SJCRH30 (cell line): Measurements from ENCODE around the gene MEGF6. TPM values are rescaled to one million over a fixed set of nuclear protein-coding genes. Genes with fewer than 3 reads are reported as not detected.

Experiments
- DNase-seq, 2 experiments: peaks; one replicate each; pipeline ENCODE4 v3.0.0-alpha.2; 2015 to 2020
- H3K27ac ChIP-seq: fragments of 250-450 bp; sonication (Bioruptor Pico); 2 replicates; pipeline ENCODE4 v1.5.1; 2020; ENCODE audit warnings: mild to moderate bottlenecking, moderate library complexity
- H3K27me3 ChIP-seq: fragments of 250-450 bp; sonication (Bioruptor Pico); 2 replicates; pipeline ENCODE4 v1.5.1; 2020; ENCODE audit warnings: mild to moderate bottlenecking, moderate library complexity
- H3K36me3 ChIP-seq: fragments of 250-450 bp; sonication (Bioruptor Pico); 2 replicates; pipeline ENCODE4 v1.5.1; 2020; ENCODE audit warnings: mild to moderate bottlenecking, moderate library complexity
- H3K4me1 ChIP-seq: fragments of 250-450 bp; sonication (Bioruptor Pico); 2 replicates; pipeline ENCODE4 v1.5.1; 2020; ENCODE audit warnings: mild to moderate bottlenecking, moderate library complexity
- H3K4me3 ChIP-seq: fragments of 250-450 bp; sonication (Bioruptor Pico); 2 replicates; pipeline ENCODE4 v1.5.1; 2020; ENCODE audit warnings: mild to moderate bottlenecking, moderate library complexity
- H3K9me3 ChIP-seq: fragments of 250-450 bp; sonication (Bioruptor Pico); replicated peaks from 2 replicates; pipeline ENCODE4 v1.5.1; 2020; ENCODE audit warnings: mild to moderate bottlenecking, moderate library complexity
- total RNA-seq: library from RNA; depleted of rRNA; stranded (reverse); fragments of >200 nt; shearing (Covaris generic); gene quantifications from 2 replicates; pipeline ENCODE4 v1.2.3, GENCODE V29; 2014

Gene MEGF6
- total RNA-seq, 1 experiment from 2014 or later, result not detected

DNA sequence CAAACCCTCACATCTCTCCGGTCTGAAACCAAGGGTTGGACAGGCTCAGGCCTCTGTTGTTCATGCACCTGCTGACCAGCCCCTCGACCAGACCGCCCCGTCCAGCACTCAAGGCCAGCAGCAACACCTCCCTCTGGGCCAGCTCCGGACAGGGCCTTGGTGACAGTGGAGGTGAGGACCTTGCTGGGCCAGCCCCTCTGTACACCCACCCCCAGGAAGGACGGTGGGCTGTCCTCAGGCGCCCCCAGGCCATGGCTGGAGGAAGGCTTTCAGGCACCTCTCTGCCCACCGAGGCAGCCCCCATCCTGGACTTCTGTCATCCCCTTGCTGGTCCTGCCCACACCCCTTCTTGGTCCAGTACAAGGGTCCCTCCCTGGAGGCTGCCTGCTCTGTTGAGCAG is 48.6 kb downstream of the MEGF6 start:
- Histone ChIP-seq H3K9me3 (no peaks in the 10 kb centered on the region), H3K36me3 (no peaks in the 10 kb centered on the region), H3K4me1 (no peaks in the 10 kb centered on the region), H3K4me3 (no peak overlapping the region), H3K27me3 (peaks cover 63% of the 10 kb centered on the region), H3K27ac (no peak overlapping the region)
- no peak for DNase-seq

GRCh38 chr1:3561702-3562101 is 49.6 kb downstream of the MEGF6 start:
- no peaks in the 10 kb centered on the region for H3K9me3 ChIP-seq
- no peaks in the 10 kb centered on the region for H3K36me3 ChIP-seq
- H3K4me1 ChIP-seq, result no peaks in the 10 kb centered on the region
- peaks cover 62% of the 10 kb centered on the region for H3K27me3 ChIP-seq
- H3K4me3 ChIP-seq, result no peak overlapping the region
- DNase-seq, result no peak
- H3K27ac ChIP-seq, result no peak overlapping the region

GRCh38 chr1:3560981-3561380 is 50.3 kb downstream of the MEGF6 start:
- Histone ChIP-seq H3K4me1 (no peaks in the 10 kb centered on the region), H3K27me3 (peaks cover 64% of the 10 kb centered on the region), H3K9me3 (no peaks in the 10 kb centered on the region), H3K27ac (no peak overlapping the region), H3K4me3 (no peak overlapping the region), H3K36me3 (no peaks in the 10 kb centered on the region)
- DNase-seq, result no peak

- peaks cover 64% of the 10 kb centered on the region for H3K27me3 ChIP-seq
- no peaks in the 10 kb centered on the region for H3K36me3 ChIP-seq
- no peaks in the 10 kb centered on the region for H3K4me1 ChIP-seq
- H3K9me3 ChIP-seq, result no peaks in the 10 kb centered on the region
- no peak overlapping the region for H3K27ac ChIP-seq
- no peak for DNase-seq
- no peak overlapping the region for H3K4me3 ChIP-seq
Measured at GRCh38 chr1:3560251-3560871, 50.9 kb downstream of the MEGF6 start.

GRCh38 chr1:3558036-3558726 is 53.1 kb downstream of the MEGF6 start:
- H3K4me1 ChIP-seq, result no peaks in the 10 kb centered on the region
- peaks cover 59% of the 10 kb centered on the region for H3K27me3 ChIP-seq
- no peak overlapping the region for H3K4me3 ChIP-seq
- H3K36me3 ChIP-seq, result no peaks in the 10 kb centered on the region
- H3K9me3 ChIP-seq, result no peaks in the 10 kb centered on the region
- DNase-seq, result no peak
- no peak overlapping the region for H3K27ac ChIP-seq

- Histone ChIP-seq H3K27ac (no peak overlapping the region), H3K4me1 (no peaks in the 10 kb centered on the region), H3K27me3 (peaks cover 51% of the 10 kb centered on the region), H3K4me3 (no peak overlapping the region), H3K9me3 (no peaks in the 10 kb centered on the region), H3K36me3 (no peaks in the 10 kb centered on the region)
- no peak for DNase-seq
Measured at GRCh38 chr1:3557366-3557765, 53.9 kb downstream of the MEGF6 start.

DNA sequence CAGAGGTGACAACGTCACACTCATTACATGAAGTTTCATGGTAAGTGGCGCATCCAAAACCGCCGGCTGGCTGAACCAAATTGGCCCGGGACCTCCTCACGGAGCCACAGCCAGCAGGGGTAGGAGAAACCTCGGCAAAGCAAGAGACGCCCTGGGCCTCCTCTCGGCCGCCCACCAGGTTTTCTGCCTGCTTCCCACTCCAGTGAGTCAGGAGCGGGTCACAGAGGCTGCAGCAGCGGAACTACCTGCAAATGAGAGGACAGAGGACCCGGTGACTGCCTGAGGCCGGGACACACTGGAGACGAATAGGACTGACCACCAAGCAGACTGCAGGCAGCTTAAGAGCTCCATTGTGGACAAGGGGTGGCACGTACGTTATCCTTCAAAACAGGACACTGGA is 55.0 kb downstream of the MEGF6 start:
- H3K36me3 ChIP-seq, result no peaks in the 10 kb centered on the region
- H3K27me3 ChIP-seq, result peaks cover 58% of the 10 kb centered on the region
- H3K4me3 ChIP-seq, result no peak overlapping the region
- no peaks in the 10 kb centered on the region for H3K9me3 ChIP-seq
- DNase-seq, result no peak
- H3K27ac ChIP-seq, result no peak overlapping the region
- H3K4me1 ChIP-seq, result no peaks in the 10 kb centered on the region

GRCh38 chr1:3555131-3555920 is 56.0 kb downstream of the MEGF6 start:
- DNase-seq, result no peak
- H3K9me3 ChIP-seq, result no peaks in the 10 kb centered on the region
- no peaks in the 10 kb centered on the region for H3K36me3 ChIP-seq
- peaks cover 56% of the 10 kb centered on the region for H3K27me3 ChIP-seq
- no peaks in the 10 kb centered on the region for H3K4me1 ChIP-seq
- H3K27ac ChIP-seq, result no peak overlapping the region
- no peak overlapping the region for H3K4me3 ChIP-seq

DNA sequence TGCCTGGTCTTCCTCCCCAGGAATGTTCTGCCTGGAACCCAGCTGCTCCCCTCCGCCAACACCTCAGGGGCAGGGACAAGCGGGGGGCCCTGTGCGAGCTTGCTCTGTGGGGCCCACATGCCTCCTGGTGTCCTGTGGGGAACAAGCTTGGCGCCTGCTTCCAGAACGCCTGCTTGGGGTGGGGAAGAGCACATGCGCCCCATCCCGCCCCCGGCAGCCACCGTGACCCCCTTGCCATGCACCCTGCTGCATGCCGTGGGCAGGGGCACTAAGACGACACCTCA is 57.4 kb downstream of the MEGF6 start:
- Histone ChIP-seq H3K27ac (no peak overlapping the region), H3K4me1 (peaks cover 2% of the 10 kb centered on the region; the same call in 1 of the 2 replicates), H3K9me3 (no peaks in the 10 kb centered on the region), H3K4me3 (no peak overlapping the region), H3K36me3 (no peaks in the 10 kb centered on the region), H3K27me3 (peaks cover 61% of the 10 kb centered on the region)
- DNase-seq, result no peak

- peaks cover 7% of the 10 kb centered on the region for H3K4me1 ChIP-seq
- DNase-seq, result no peak
- H3K9me3 ChIP-seq, result no peaks in the 10 kb centered on the region
- no peak overlapping the region for H3K27ac ChIP-seq
- H3K36me3 ChIP-seq, result no peaks in the 10 kb centered on the region
- H3K27me3 ChIP-seq, result peaks cover 61% of the 10 kb centered on the region
- no peak overlapping the region for H3K4me3 ChIP-seq
Measured at GRCh38 chr1:3553166-3553939, 58.0 kb downstream of the MEGF6 start.

DNA sequence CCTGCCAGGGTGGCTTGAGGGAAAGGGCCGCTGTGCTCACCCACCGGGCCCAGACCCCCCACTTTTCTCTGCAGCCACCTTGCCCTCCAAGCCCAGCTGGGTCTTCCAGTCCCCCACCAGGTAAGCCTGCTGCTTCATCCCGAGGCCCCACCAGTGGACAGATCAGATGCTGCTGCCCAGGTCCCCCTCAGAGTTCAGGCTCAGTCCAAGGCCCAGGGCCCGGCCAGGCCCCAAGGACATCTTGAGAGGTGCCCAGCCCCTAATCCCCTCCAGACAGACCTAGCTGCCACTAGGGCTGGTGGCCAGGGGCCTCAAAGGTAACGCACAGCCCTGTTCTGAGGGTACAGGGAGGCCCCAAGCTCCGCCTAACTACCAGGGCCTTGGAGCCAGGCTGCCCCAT is 58.6 kb downstream of the MEGF6 start:
- Histone ChIP-seq H3K4me1 (peaks cover 13% of the 10 kb centered on the region), H3K27ac (no peak overlapping the region)

GRCh38 chr1:3552176-3552575 is 59.1 kb downstream of the MEGF6 start:
- H3K9me3 ChIP-seq, result no peaks in the 10 kb centered on the region
- no peak overlapping the region for H3K27ac ChIP-seq
- H3K36me3 ChIP-seq, result no peaks in the 10 kb centered on the region
- peaks cover 19% of the 10 kb centered on the region for H3K4me1 ChIP-seq
- H3K4me3 ChIP-seq, result no peak overlapping the region
- DNase-seq, result no peak
- H3K27me3 ChIP-seq, result peaks cover 64% of the 10 kb centered on the region

More for the DNA sequence above, 58.6 kb downstream of the MEGF6 start:
- H3K27me3 ChIP-seq, result peaks cover 63% of the 10 kb centered on the region
- DNase-seq, result no peak
- H3K36me3 ChIP-seq, result no peaks in the 10 kb centered on the region
- no peaks in the 10 kb centered on the region for H3K9me3 ChIP-seq
- no peak overlapping the region for H3K4me3 ChIP-seq

GRCh38 chr1:3551711-3552110 is 59.6 kb downstream of the MEGF6 start:
- Histone ChIP-seq H3K4me3 (no peak overlapping the region), H3K27me3 (peaks cover 63% of the 10 kb centered on the region), H3K36me3 (no peaks in the 10 kb centered on the region), H3K9me3 (no peaks in the 10 kb centered on the region), H3K4me1 (peaks cover 21% of the 10 kb centered on the region), H3K27ac (no peak overlapping the region)
- DNase-seq, result no peak

- no peak for DNase-seq
- Histone ChIP-seq H3K36me3 (no peaks in the 10 kb centered on the region), H3K4me3 (no peak overlapping the region), H3K4me1 (peaks cover 21% of the 10 kb centered on the region), H3K27me3 (peaks cover 59% of the 10 kb centered on the region), H3K9me3 (no peaks in the 10 kb centered on the region), H3K27ac (no peak overlapping the region)
Measured at GRCh38 chr1:3551290-3551678, 60.0 kb downstream of the MEGF6 start.
